Ramos (cell line): ENCODE data around the gene S100A7.

Experiments
- in situ Hi-C: fragments of 300-500 bp; cut with MboI; formaldehyde crosslinking; loops from one replicate; pipeline ENCODE4 v1.14.3; 2022; ENCODE audit warnings: low sequenced_read_pairs; ENCODE audit not compliant: unreplicated experiment

Gene S100A7

DNA sequence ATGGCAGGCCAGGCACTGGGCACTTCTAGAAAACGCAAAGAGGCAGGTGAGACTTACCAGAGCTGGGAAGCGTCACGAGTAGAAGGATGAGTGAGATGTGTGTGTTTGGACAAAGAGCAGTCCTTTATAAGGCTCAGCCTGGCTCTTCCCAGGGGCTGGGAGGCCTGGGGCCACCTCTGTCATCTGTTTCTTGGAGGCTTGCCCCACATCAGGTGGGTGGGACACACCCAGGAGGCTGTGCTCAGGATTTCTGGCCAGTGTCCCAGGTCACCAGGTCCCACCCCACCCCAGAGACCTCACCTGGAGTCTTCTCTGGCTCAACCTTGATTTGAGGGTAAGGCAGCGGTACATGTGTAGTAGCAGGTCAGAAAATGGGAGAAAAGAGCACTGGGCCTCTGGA is at the start of gene S100A7:
Gene S100A7, minus strand, starts transcription at position 101 of the 400 bp plus-strand sequence. CDS start 1,638 bp downstream, outside the sequence.
- in situ Hi-C loops, result no loop called here

GRCh38 chr1:153509729-153510354 is 49.4 kb upstream of the S100A7 start:
- in situ Hi-C loops, result no loop called here

DNA sequence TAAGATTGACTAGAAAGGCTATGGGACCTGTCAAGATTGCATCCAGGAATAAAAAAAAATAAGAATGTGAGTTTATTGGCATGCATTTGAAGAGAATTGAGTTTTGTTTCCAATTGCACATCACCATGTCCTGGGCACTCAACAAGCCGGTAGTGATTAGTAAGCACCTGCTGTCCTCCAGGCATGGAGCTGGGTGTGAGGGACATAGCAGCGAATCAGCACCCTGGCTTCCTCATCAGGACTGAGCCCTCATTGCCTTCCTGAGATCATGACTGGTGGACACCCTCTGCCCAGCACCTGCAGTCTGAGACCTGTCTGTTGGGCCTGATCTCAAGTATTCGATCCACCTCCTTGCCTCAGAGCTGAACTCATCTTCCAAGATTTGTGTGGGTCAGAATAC is 48.6 kb upstream of the S100A7 start:
- in situ Hi-C loops, result no loop called here

DNA sequence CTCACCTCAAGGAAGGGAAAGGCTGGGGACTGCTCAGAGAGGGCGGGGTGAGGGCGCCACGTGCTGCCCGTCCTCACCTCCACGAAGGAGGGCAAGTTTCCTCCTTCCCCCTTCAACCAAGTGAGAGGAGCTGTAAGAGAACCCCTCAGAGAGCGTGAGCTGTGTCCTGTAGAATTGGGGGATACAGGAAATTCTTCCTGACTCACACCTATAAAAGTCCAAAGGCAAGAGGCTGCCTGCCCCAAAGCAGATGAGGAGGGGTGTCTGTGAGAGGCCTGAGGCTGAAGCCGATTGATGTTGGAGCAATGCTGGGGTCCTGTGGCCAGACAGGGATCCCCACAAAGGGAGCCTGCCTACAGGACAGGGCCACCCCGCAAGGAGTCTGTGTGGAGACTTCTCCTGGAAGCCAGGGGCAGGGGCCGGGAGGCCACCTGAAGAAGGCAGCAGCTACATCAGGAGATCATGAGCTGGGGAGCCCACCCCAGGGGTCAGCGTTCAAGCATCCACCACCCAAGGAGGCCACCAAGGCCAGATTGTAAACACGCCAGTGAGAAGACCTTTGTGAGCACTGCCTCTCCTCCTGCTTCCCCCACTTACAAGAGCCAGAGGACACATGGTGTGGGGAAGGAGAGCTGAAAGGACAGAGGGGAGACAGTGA is 47.6 kb upstream of the S100A7 start:
- in situ Hi-C loops, result no loop called here

- in situ Hi-C loops, result no loop called here
Measured at GRCh38 chr1:153506831-153507413, 46.5 kb upstream of the S100A7 start.

- in situ Hi-C loops, result no loop called here
Measured at GRCh38 chr1:153506386-153506785, 45.9 kb upstream of the S100A7 start.

DNA sequence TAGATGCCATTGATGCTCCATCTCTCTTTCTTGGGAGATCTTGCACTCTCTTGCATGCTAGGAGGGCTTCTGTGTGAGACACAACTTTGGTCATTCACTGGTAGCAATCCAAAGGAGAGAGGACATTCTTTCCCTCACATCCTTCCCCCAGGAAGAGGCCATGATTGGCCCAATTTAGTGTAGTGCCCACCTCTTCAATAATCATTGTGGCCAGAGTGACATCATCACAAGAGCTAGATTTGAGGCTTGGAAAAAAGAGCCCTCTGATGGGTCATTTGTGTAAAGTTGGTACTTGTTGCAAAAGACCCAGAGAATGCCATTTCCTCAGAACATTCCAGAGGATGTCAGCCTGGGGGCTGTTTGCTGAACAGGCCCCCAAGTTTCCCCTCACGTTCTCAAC is 45.1 kb upstream of the S100A7 start:
- in situ Hi-C loops, result no loop called here

DNA sequence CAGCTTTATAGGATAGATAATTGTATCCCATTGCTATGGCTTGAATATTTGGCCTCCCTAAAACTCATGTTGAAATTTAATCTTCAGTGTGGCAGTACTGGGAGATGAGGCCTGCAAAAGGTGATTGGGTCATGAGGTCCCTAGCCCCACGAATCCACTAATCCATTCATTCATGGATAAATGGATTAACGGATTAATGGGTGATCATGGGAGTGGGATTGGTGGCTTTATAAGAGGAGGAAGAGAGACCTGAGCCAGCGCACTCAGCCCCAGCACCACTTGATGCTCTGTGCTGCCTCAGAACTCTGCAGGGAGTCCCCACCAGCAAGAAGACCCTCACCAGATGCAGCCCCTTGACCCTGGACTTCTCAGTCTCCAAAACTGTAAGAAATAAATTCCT is 43.3 kb upstream of the S100A7 start:
- in situ Hi-C loops, result no loop called here

- in situ Hi-C loops, result no loop called here
Measured at GRCh38 chr1:153498746-153499145, 38.3 kb upstream of the S100A7 start.

DNA sequence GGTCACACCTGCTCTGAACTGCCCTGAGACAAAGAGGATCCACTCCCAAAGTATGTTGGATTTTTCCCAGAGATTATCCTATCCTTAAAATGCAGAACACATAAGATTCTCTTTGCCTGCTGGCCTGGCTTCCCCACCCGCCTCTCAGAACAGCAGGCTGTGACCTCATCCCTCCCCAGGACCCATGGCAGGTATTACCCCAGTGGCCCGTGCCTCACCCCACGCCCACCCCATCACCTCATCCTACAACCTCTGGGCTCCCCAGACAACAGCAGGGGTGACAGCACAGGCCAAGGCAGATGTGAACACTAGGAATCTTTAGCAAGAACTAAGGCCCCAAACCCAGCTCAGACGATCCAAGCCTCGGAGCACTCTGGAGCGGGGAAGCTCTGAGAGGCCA is 35.1 kb upstream of the S100A7 start:
- in situ Hi-C loops, result no loop called here

DNA sequence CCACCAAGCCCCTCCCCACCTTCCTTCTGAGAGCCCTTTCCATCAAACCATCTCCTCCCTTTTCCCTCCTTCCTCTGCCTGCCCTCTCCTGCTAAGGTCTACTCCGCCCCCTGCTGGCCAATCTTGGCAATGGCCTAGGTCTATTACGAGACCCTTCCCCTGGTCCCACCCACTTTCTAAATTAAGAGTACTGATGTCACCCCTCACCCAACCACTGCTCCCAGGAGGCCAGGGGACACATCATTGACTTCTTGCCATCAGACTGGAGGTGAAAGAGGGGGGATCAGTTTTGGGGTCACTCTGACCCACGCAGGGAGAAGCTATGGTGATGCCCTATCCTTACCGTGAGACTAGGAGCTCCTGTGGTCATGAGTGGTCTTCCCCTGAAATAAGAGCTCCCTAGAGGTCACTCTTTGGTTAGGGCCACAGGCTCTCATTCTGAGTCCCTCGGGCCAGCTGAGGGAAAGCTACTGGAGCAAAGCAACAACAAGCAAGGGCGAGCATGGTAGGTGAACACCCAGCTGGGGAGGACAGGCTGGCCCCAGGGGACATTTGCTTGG is 34.6 kb upstream of the S100A7 start:
- in situ Hi-C loops, result no loop called here

DNA sequence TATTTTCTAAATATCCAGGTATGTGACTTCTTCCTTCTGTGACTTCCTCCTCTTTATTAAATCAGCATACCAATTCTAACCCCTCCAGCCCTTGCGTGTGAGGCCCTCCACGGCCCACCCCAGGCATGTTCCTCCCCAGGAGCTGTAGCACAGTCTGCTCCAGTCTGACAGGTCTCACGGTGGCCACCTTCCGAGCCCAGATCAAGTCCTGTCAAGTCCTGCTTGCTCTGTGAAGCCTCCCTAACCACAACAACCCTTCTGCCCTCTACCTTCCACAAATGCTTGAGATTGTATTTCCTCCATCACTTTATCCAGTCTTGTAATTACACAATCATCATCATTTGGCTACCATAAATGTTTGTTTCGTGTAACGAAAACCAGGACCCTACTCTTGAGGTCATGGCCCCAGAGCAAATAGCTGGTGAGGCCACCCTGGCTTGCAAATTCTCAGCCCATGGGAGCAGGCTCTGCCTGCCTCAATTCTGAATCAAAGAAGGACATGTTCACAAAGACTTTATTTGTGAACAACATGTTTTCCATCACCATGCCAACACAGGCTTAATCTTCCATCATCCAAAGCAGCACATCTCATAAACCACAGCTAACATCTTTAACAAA is 33.0 kb upstream of the S100A7 start:
- in situ Hi-C loops, result no loop called here

DNA sequence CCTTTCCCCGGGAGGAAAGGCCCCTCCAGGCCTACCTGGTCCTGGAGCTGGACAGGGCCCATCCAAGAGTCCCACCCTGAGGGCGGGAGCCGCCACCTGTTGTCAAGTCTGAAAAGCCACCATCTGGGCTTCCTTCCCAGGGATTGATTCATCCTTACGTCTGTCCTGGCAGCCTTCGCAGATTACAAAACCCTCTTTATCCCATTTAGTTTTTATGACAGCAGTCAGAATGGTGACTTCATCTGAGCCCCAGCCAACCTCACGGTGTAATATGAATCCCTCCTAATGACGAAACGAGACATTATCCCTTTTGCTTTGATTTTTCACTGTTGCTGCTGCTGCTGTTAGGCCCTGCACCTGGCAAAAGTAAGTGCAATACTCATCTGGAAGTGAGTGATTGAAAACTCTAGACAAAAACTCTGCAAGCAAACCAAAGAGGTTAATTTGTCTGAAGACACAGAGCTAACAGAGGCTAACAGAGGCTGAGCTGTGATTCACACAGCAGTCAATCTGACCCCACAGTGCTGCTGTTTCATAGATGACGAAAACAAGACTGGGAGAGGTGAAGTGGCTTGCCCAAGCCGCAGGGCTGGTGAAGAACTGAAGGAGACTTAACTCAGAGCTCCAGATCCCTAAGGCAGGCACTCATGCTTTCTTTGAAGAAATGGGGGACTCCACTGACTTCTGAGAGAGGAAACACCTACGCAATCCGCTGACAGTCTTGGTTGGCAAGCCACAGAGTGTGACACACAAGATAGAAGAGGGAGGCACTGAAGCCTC is 30.0 kb upstream of the S100A7 start:
- in situ Hi-C loops, result no loop called here

DNA sequence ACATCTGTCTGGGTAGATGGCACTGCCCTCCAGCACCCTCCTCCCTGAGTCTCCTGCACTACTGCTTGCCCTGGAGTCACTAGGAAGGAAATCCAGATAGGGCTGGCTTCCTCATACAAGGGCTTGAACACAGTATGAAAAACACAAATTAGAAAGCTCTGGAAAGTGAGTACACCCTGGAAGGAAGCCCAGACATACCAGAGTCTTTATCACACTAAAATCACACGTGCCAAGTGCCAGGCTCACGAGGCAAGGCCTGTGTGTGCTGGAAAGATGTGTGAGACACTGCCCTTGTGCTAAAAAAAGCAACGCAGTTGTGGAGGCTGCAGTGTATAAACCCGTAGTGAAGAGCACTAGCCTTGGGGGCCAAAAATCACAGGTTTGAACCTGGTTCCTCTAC is 28.3 kb upstream of the S100A7 start:
- in situ Hi-C loops, result loop anchor here (10.0 kb wide), 1 partner anchor 134 kb away; the partner anchor contains the start of gene S100A9

- in situ Hi-C loops, result loop anchor here (10.0 kb wide), 1 partner anchor 133 kb away; the partner anchor contains the start of gene S100A9
Measured at GRCh38 chr1:153487707-153488106, 27.3 kb upstream of the S100A7 start.

GRCh38 chr1:153485863-153486262 is 25.4 kb upstream of the S100A7 start:
- in situ Hi-C loops, result loop anchor here (10.0 kb wide), 1 partner anchor 131 kb away; the partner anchor contains the start of gene S100A9

GRCh38 chr1:153483776-153484175 is 23.3 kb upstream of the S100A7 start:
- in situ Hi-C loops, result loop anchor here (10.0 kb wide), 1 partner anchor 129 kb away; the partner anchor contains the start of gene S100A9

- in situ Hi-C loops, result loop anchor here (10.0 kb wide), 1 partner anchor 126 kb away; the partner anchor contains the start of gene S100A9
Measured at GRCh38 chr1:153481124-153481523, 20.7 kb upstream of the S100A7 start.

- in situ Hi-C loops, result no loop called here
Measured at GRCh38 chr1:153478692-153479618, 18.5 kb upstream of the S100A7 start.
